ENCODE measurements around the gene PTPRQ. TPM values are rescaled to one million over a fixed set of nuclear protein-coding genes. Genes with fewer than 3 reads are reported as not detected.

The PTPRQ gene
- polyA plus RNA-seq, 1 of the 3 experiments (the other 2 are of a cell fraction): 0.46 TPM

- H2AFZ ChIP-seq (ENCODE audit: low read depth): no peak overlapping the region
- no peaks in the 10 kb centered on the region for H3K4me1 ChIP-seq (ENCODE audit: control insufficient read depth in 1 of 2, insufficient read depth in 2 of 2, low read depth in 1 of 2, low read length in 1 of 2)
- no peaks in the 10 kb centered on the region for H3F3A ChIP-seq (replicated peaks; ENCODE audit: insufficient read depth)
- no peaks in the 10 kb centered on the region for H3K9me2 ChIP-seq
- CTCF ChIA-PET: no interaction called here
- peaks cover 86% of the 10 kb centered on the region for H3K27me3 ChIP-seq (ENCODE audit: insufficient read depth)
- H3K79me2 ChIP-seq (ENCODE audit: insufficient read depth): no peaks in the 10 kb centered on the region
- no peaks in the 10 kb centered on the region for H3K36me3 ChIP-seq (replicated peaks in 1 of 2; ENCODE audit: control insufficient read depth in 1 of 2, insufficient read depth in 2 of 2, low read length in 1 of 2)
- WGBS (ENCODE audit: low lambda C conversion rate): 12% methylated on average over 16 of the region's 16 CpGs
- no peak overlapping the region for H3K9ac ChIP-seq
- H3K9me3 ChIP-seq: no peaks in the 10 kb centered on the region
- no peaks in the 10 kb centered on the region for H4K20me1 ChIP-seq (ENCODE audit: insufficient read depth)
- POLR2A ChIA-PET: no interaction called here
- H3K27ac ChIP-seq (ENCODE audit: low read depth in 2 of 2, low read length in 1 of 2): no peak overlapping the region
- 0 out of 4 replicates have a peak overlapping the region, but pooled peaks of 1 of the 2 experiments have one; percentile 9 for H3K4me3 ChIP-seq (ENCODE audit: low read depth in 2 of 2, low read length in 1 of 2)
- TF ChIP-seq PBX3 (IDR thresholded peaks at IDR 0.05): no peak
- no peak for TF ChIP-seq FOXJ3 (CRISPR knock-in tag; IDR thresholded peaks at IDR 0.05)
- no peak for TF ChIP-seq JUND (IDR thresholded peaks at IDR 0.05)
- TF ChIP-seq IRF3 (IDR thresholded peaks at IDR 0.05; ENCODE audit: low read depth, low read length): no peak
- DNase-seq: no peak
- H3K4me2 ChIP-seq: 0 out of 2 replicates have a peak overlapping the region, but pooled peaks have one; percentile 19
These were observed 270.0 kb downstream of the PTPRQ start for GRCh38 chr12:80714055-80714454.

- no peaks in the 10 kb centered on the region for H3K36me3 ChIP-seq (replicated peaks in 1 of 2; ENCODE audit: control insufficient read depth in 1 of 2, insufficient read depth in 2 of 2, low read length in 1 of 2)
- 12% methylated on average over 3 of the region's 3 CpGs for WGBS (ENCODE audit: low lambda C conversion rate)
- H3K4me1 ChIP-seq (ENCODE audit: control insufficient read depth in 1 of 2, insufficient read depth in 2 of 2, low read depth in 1 of 2, low read length in 1 of 2): no peaks in the 10 kb centered on the region
- H2AFZ ChIP-seq (ENCODE audit: low read depth): no peak overlapping the region
- POLR2A ChIA-PET: no interaction called here
- H3K79me2 ChIP-seq (ENCODE audit: insufficient read depth): no peaks in the 10 kb centered on the region
- CTCF ChIA-PET: no interaction called here
- peaks cover 78% of the 10 kb centered on the region for H3K27me3 ChIP-seq (ENCODE audit: insufficient read depth)
- no peaks in the 10 kb centered on the region for H4K20me1 ChIP-seq (ENCODE audit: insufficient read depth)
- H3K9me3 ChIP-seq: no peaks in the 10 kb centered on the region
- H3F3A ChIP-seq (replicated peaks; ENCODE audit: insufficient read depth): no peaks in the 10 kb centered on the region
- no peak overlapping the region for H3K4me3 ChIP-seq (ENCODE audit: low read depth in 2 of 2, low read length in 1 of 2)
- no peaks in the 10 kb centered on the region for H3K9me2 ChIP-seq
- no peak for DNase-seq
- no peak overlapping the region for H3K9ac ChIP-seq
- H3K27ac ChIP-seq (ENCODE audit: low read depth in 2 of 2, low read length in 1 of 2): no peak overlapping the region
- no peak overlapping the region for H3K4me2 ChIP-seq
- TF ChIP-seq IRF3 (IDR thresholded peaks at IDR 0.05; ENCODE audit: low read depth, low read length) (no peak), FOXJ3 (CRISPR knock-in tag; IDR thresholded peaks at IDR 0.05) (no peak), ZBTB33 (IDR thresholded peaks at IDR 0.05; ENCODE audit: borderline replicate concordance, low read depth) (no peak), RFX5 (IDR thresholded peaks at IDR 0.05; ENCODE audit: low read length) (no peak), REST (IDR thresholded peaks at IDR 0.05; ENCODE audit: low read depth, low read length) (no peak), TAF1 (IDR thresholded peaks at IDR 0.05; ENCODE audit: borderline replicate concordance, low read depth, low read length) (no peak), EP300 (IDR thresholded peaks at IDR 0.05; ENCODE audit: borderline replicate concordance in 1 of 2, low read depth in 1 of 2, low read length in 1 of 2) (no peak), GABPA (IDR thresholded peaks at IDR 0.05; ENCODE audit: low read depth) (no peak), MEF2A (IDR thresholded peaks at IDR 0.05; ENCODE audit: borderline replicate concordance, low read depth) (no peak), NRF1 (IDR thresholded peaks at IDR 0.05; ENCODE audit: low read depth, low read length) (no peak), TEAD4 (IDR thresholded peaks at IDR 0.05; ENCODE audit: borderline replicate concordance, insufficient read depth) (no peak), USF1 (IDR thresholded peaks at IDR 0.05; ENCODE audit: borderline replicate concordance, low read depth) (no peak), RAD21 (IDR thresholded peaks at IDR 0.05; ENCODE audit: low read length) (no peak), MAX (IDR thresholded peaks at IDR 0.05; ENCODE audit: low read depth) (no peak), POLR2AphosphoS5 (IDR thresholded peaks at IDR 0.05; ENCODE audit: low read depth, low read length) (no peak)
These were observed 270.8 kb downstream of the PTPRQ start for GRCh38 chr12:80714846-80715245.

All from SK-N-SH (cell line).